Heart left ventricle (tissue), 13 donors: ENCODE results near the gene DNAAF9.

Source experiments
- POLR2A ChIP-seq, 2 donors: fragments of 450-650 bp; IDR thresholded peaks; one replicate each; pipeline ENCODE4 v1.6.1; 2017; ENCODE audit warnings: antibody characterized with exemption in 2 of 2, mild to moderate bottlenecking in 2 of 2, moderate library complexity in 2 of 2
- TF ChIP-seq, protein P1 (sequence below), 12 donors: fragments of 200-600 bp; sonication (generic) in 4 of 12; IDR thresholded peaks; one replicate each; pipeline versions ENCODE4 v1.5.0 to v1.8.0; 2018 to 2022; ENCODE audit warnings: antibody characterized with exemption in 12 of 12, mild to moderate bottlenecking in 5 of 12
- donor health status: ischemic (EF 13 %, LVEDD 7.1; RV severe dilation, severe dysfunction).
- donor health status: DM: no; HTN: yes; CAD: no.
- donor health status: DM: no; HTN: no; CAD: no.
- donor health status: ischemic (EF 25% LVEDD 6.9; RV normal size, moderate dysfunction).
- donor health status: ischemic (EF 25% LVEDD 5.7; RV mildly dilated, moderate dysfunction).
- donor health status: ischemic (EF 35%, LVEDD 5.7; RV mildly dilated, moderate dysfunction).
- donor health status: nonischemic (EF 11% LVEDD 7.7; RV severe dilation, severe dysfunction).
- donor health status: DM: yes; HTN: yes; CAD: no.
- donor health status: PGD.
- donor health status: ischemic (EF 29% LVEDD 5.4; RV normal size, mild dysfunction).
- donor health status: nonischemic (EF 23%, LVEDD 6.1; RV moderate dilation, normal function).

DNA sequence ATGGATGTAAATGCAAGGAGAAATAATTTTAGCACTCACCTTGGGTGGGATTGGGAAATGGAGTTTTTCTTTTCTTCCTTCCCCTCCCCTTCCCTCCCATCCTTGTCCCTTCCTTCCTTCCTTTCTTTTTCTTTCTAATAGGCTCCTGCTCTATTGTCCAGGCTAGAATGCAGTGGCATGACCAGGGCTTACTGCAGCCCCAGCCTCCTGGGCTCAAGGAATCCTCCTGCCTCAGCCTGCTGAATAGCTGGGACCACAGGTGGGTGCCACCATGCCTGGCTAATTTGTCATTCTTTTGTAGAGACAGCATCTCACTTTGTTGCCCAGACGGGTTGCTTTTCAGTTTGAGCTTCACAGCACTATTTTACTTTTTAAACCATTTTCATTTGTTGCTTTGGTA lies 41.9 kb upstream of the DNAAF9 start:
- no peak for TF ChIP-seq POLR2A (IDR thresholded peaks at IDR 0.05)
- TF ChIP-seq, protein P1, sequence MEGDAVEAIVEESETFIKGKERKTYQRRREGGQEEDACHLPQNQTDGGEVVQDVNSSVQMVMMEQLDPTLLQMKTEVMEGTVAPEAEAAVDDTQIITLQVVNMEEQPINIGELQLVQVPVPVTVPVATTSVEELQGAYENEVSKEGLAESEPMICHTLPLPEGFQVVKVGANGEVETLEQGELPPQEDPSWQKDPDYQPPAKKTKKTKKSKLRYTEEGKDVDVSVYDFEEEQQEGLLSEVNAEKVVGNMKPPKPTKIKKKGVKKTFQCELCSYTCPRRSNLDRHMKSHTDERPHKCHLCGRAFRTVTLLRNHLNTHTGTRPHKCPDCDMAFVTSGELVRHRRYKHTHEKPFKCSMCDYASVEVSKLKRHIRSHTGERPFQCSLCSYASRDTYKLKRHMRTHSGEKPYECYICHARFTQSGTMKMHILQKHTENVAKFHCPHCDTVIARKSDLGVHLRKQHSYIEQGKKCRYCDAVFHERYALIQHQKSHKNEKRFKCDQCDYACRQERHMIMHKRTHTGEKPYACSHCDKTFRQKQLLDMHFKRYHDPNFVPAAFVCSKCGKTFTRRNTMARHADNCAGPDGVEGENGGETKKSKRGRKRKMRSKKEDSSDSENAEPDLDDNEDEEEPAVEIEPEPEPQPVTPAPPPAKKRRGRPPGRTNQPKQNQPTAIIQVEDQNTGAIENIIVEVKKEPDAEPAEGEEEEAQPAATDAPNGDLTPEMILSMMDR (IDR thresholded peaks at IDR 0.05), result no peak
